Stimulated activated CD8-positive, alpha-beta memory T cell treated with anti-CD3 and anti-CD28 coated beads, Interleukin-2, amount 100 ng/mL, for 48 hours (primary cell): ENCODE measurements around the gene KLF9.
A peak's percentile ranks its signal among the peaks of the same experiment; 100 is the strongest.

Source experiments
- DNase-seq, 2 donors: peaks; one replicate each; pipeline ENCODE4 v3.0.0-alpha.2; 2020; ENCODE audit warnings: low read depth in 2 of 2

KLF9 gene

DNA sequence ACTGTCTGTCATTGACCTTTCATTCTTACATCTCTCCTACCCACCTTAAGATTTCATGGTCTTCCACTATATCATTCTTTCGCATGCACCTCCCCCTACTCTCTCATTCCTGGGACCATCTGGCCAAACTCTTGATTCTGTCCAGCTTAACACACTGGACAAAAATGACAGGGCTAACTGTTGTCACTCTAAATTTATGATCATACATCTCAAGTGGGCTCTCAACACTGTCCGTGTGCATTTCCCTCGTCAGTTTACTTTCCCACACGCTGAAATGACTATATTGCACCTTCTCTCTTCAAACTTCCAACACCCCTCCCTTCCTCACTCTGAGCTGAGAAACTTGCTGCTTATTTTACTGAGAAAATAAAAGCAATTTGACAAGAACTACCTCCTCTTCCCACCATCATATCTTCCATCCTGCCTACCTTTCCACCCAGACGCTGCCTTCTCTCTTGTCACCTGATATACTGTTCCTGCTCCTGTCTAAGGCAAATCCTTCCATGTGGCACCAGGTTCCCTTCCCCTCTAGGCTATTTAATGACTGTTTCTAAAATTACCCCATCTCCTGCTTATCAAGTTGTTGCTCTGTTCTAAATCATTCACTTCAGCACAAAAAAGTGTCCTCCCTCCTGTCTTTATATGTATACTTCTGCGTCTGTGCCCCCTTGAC lies 8.1 kb upstream of the KLF9 start:
- no peak for DNase-seq

- DNase-seq: no peak
Measured at GRCh38 chr9:70421272-70422180, 7.1 kb upstream of the KLF9 start.

DNA sequence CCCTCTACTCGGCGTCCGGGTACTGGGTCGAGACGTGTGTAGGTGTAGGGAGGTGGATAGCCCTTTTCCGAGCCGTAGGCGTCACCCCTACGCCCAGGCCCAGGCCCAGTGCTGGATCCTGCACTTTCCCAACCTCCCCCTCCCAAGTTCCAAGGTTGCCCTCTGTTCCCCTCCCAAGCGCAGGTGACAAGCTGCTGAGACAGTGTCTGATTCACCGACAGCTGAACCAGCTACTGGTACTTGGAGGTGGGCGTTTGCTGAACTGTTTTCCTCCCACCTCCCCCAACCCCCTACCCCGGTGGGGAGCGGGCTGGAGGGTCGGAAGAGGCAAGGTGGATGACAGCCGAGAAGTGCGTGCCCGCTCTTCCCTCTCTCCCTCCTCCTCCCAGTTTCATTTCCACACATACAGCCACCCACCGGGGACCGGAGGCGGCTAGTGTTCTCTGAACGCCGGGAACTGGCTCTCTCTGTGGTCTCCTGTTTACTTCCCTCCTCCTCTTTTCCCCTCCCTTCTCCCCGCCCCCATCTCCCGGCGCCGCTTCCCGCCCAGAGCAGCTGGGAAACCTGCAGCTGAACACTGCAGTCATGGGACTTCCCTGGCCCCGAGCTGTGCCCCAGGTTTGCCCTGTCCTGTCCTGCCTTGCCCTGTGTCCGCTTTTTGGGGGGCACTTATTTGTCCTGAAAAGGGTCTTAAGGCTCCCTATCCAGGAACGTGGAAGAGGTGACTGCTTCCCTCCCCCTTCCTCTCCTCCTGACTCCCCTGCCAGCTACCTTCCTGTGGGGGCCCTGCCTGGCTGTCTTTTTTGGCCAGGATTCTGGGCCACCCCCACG lies 6.2 kb upstream of the KLF9 start:
- DNase-seq: peak; percentile 35 to 39

DNA sequence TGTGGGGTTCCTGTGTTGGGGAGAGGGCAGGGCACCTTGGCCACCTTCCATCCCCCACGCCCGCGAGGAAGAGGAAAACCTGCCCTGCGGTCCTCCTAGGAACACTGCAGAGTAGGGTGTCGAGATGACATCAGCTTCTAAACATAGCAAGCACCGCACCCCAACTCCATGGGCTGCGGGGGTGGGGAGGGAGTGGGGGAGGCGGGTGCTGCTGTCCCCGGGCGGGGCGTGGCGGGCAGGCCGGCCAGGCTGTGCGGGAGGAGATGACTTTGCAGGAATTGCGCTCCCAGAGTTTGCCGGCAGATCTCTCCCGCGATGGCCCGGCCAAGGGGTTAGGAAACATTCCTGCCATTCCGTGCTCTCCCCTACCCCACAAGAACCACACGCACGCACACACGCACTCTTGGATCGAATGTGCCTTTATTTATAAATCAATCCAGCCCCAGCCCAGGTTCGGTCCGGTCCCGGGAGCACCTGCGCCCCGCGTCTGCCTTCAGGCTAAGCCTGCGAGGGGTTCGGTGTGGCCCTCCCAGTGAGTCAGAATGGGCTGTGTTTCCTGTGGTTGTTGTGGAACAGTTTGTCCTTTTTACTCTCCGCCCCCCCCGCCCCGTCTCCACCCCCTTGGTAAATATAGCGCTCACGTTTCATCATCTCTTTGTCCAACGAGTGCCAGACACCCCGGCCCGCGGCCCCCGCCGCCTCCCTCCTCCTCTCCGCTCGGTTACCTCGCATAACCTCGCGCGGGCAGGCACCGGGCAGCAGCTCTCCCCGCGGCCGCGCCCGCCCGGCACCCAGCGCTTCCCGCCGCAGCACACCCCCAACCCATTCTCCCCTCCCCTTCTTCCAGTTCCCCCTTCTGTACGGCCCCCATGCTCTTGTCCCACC lies 5.3 kb upstream of the KLF9 start:
- peak; percentile 73 to 80 for DNase-seq

DNA sequence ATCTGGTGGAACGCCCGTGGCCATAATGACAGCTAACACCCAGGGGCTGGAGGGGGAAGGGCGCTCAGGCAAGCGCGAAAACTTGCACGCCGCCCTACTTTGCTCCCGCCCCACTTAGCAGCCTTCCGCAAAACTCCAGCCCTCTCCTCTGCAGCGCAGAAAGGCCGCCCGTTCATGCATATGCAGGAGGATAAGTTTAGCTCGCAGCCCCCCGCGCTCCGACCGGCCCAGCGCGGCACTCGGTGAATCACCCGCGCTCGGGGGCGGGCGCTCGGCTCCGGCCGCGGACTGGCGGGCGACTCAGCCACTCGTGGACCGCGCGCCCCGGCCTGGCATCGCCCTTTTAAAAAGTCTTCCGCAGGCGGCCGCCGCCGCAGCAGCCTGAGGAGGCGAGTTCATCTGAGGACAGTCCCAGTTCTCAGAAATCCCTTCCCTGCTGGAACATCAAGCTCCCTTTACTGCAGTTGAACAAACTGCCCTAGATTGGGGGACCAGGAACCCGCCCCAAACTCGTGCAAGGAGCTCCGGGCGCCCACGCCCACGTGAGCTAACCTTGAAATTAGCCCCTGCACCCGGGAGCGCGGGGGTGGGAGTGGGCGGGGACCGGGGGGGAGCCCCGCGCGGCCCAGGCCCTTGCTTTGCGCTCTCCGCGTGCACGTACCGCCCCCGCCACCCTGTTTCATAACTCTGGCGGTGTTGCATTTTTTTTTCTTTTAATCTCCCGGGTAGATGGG lies 4.5 kb upstream of the KLF9 start:
- peak; percentile 75 to 80 for DNase-seq

DNA sequence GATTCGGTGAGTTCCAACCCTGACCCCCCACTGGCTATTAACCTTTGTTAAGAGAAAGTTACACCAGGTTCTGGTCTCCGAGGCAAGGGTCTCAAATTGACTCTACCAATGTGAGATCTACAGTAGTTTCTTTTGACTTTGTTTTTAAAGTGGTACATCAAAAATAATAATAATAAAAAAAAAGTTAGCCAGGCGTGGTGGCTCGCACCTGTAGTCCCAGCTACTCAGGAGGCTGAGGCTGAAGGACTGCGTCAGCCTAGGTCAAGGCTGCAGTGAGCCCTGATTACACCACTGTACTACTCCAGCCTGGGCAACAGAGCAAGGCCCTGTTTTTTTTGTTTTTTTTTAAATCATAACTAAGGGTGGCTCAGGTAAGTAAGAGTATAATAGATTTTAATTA lies 1.0 kb upstream of the KLF9 start:
- no peak for DNase-seq

- DNase-seq: no peak
Measured at GRCh38 chr9:70415041-70415440, 584 bp upstream of the KLF9 start.

GRCh38 chr9:70413464-70413798 lies 1.0 kb downstream of the KLF9 start:
- DNase-seq: peak; percentile 27 to 57

GRCh38 chr9:70412832-70413463 lies 1.5 kb downstream of the KLF9 start:
- no peak for DNase-seq

DNA sequence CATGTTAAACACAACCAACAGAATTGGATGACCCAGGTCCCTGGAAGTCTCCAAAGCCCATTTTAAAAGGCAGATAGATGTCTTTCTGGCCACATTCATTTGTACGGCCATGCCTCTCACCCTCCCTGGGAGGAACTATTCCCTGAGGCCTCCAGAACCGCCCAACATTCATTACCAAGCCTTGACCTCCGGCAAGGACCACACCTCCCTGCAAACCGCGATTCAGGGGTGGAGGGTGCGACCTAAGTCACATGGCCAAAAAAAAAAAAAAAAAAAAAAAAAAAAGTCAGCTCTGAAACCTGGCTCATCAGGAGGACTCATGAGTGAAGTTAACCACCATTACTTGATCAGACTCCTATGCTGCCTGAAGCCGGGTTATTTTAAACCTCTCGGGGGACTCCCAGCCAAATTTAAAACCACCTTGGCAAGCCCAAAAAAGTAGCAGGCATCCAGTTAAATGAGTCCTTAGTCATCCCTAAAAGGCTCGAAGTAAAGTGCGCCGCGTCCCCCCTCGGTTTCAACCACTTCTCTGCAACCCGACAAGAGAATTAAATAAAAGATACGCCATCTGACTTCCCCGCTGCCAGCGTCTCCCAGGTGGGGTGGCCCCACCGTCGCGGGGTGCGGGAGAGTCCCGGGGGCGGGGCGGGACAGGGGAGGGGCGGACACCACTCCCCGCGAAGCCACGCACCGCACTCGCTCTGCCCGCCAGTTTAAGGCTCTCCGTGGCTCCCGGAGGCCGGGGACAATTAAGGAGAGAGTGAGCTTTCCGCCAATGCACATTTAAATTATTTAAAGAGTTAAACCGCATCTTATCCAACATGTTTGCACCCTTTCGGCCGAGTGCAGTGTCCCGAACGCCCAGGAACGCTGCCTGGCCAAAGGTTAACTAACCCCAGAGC lies 2.3 kb downstream of the KLF9 start:
- DNase-seq: peak; percentile 60 to 65

DNA sequence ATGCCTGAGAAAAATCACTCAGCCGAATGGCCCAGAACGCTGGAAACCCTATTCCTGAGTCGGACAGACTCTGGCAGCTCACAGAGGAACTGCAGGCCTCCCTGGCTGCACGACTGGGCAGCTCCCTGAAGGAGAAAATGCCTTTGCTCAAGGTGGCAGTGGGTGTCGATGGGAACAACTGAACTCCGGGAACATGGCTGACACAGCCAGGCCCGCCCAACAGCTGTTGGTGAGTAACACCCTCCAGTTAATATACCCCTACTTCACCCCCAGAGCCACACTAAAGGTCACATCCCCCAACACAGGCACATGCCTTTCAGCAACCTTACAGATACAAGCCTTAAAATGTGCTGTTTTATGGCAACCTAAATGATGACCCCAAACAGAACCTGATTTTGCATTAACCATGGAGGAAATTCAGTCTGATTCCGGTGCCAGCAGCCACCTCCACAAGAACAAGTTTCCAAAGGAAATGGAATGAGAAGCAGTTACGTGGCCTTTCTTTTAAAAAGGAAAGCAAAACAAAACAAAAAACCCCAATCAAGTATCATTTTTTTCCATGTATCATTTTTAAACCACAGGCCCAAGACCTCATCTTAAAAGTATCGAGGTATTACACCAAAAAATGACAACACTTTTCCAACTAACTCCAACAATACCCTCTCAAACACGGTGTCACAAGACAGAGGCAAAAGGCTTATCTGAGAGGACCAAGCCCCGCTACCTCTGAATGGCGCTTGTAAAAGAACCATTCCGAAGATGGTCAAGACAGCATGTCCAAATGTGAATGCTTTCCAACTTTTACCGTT lies 3.1 kb downstream of the KLF9 start:
- peak in 1 of 2 donors; percentile 42 for DNase-seq

GRCh38 chr9:70410368-70410767 lies 4.1 kb downstream of the KLF9 start:
- no peak for DNase-seq

- no peak for DNase-seq
Measured at GRCh38 chr9:70409800-70410199, 4.7 kb downstream of the KLF9 start.

GRCh38 chr9:70409280-70409679 lies 5.2 kb downstream of the KLF9 start:
- DNase-seq: no peak

GRCh38 chr9:70408393-70409040 lies 5.9 kb downstream of the KLF9 start:
- no peak for DNase-seq

GRCh38 chr9:70407081-70407503 lies 7.4 kb downstream of the KLF9 start:
- no peak for DNase-seq

GRCh38 chr9:70406434-70406862 lies 8.0 kb downstream of the KLF9 start:
- DNase-seq: no peak
